H1 (cell line): ENCODE results near the gene MDFIC. TPM values are rescaled to one million over a fixed set of nuclear protein-coding genes. Genes with fewer than 3 reads are reported as not detected.

Experiments
- BCL11A ChIP-seq, 2 experiments: IDR thresholded peaks; one replicate each; pipeline ENCODE4 v1.6.1; 2011; ENCODE audit warnings: low read depth in 2 of 2, low read length in 2 of 2, mild to moderate bottlenecking in 2 of 2
- CHD7 ChIP-seq: fragments of 300-600 bp; sonication (generic); IDR thresholded peaks from 2 replicates; pipeline ENCODE4 v1.7.1; 2012; ENCODE audit warnings: low read length, moderate library complexity, mild to moderate bottlenecking, inconsistent platforms; ENCODE audit not compliant: insufficient replicate concordance
- CTBP2 ChIP-seq: IDR thresholded peaks from 2 replicates; pipeline ENCODE4 v1.7.0; 2011; ENCODE audit warnings: borderline replicate concordance, mild to moderate bottlenecking, moderate library complexity, mixed read lengths, low read length; ENCODE audit not compliant: insufficient read depth, insufficient read length
- CTCF ChIP-seq, 3 experiments: IDR thresholded peaks; 1 replicate in 2 of 3; 2 replicates in 1 of 3; pipeline versions ENCODE4 v1.5.1 to v1.6.1; 2011; ENCODE audit warnings: low read length in 3 of 3, mild to moderate bottlenecking in 3 of 3, inconsistent platforms in 2 of 3, low read depth in 1 of 3, moderate library complexity in 1 of 3; ENCODE audit not compliant: insufficient read depth in 1 of 3; ENCODE audit errors: control extremely low read depth in 1 of 3
- SAP30 ChIP-seq: fragments of 300-600 bp; sonication (generic); IDR thresholded peaks from 2 replicates; pipeline ENCODE4 v1.7.1; 2012; ENCODE audit warnings: low read length, moderate library complexity, mild to moderate bottlenecking, inconsistent platforms; ENCODE audit not compliant: insufficient read depth, insufficient replicate concordance
- SIN3A ChIP-seq, 2 experiments: IDR thresholded peaks in 1 of 2; conservative IDR thresholded peaks in 1 of 2; 2 replicates each; pipeline ENCODE4 v1.6.1; 2011 to 2012; ENCODE audit warnings: low read length in 2 of 2, improper control_type of control experiment in 1 of 2, low read depth in 1 of 2, mild to moderate bottlenecking in 1 of 2
- SIRT6 ChIP-seq: IDR thresholded peaks from one replicate; pipeline ENCODE4 v1.7.1; 2012; ENCODE audit warnings: low read length, inconsistent platforms
- SIX5 ChIP-seq: IDR thresholded peaks from 2 replicates; pipeline ENCODE4 v1.6.1; 2011; ENCODE audit warnings: mild to moderate bottlenecking, low read depth, low read length
- polyA plus RNA-seq, 7 experiments: library from polyadenylated mRNA; depleted of rRNA in 3 of 7; stranded (reverse) in 5 of 7; unstranded in 2 of 7; fragments of >200 nt in 5 of 7; fragments of 200-250 nt in 2 of 7; gene quantifications; 1 replicate in 5 of 7; 2 replicates in 1 of 7; 4 replicates in 1 of 7; pipeline versions ENCODE4 v1.2.1 to v1.2.3, GENCODE V29; 2011 to 2013; ENCODE audit warnings: missing spikeins in 2 of 7, mixed read lengths in 2 of 7
- total RNA-seq: library from RNA; stranded (reverse); fragmentation: NEBNext Ultra II Directional; extraction: Animal tissue kit (Norgen Biotek cat#: 25700); gene quantifications from 2 replicates; pipeline ENCODE4 v1.2.1, GENCODE V29; 2021

The MDFIC gene
- total and polyA plus RNA-seq, 2 of the 8 experiments (the other 6 are each of a cell fraction or from before 2014, with no cell fraction given) = 2.3 to 11.4 TPM

- TF ChIP-seq CHD7 = no peak
- TF ChIP-seq CTBP2 = no peak
- no peak for TF ChIP-seq SIX5
- no peak for TF ChIP-seq BCL11A (IDR thresholded peaks at IDR 0.05; ENCODE audit: low read depth in 2 of 2, low read length in 2 of 2)
- no peak for TF ChIP-seq SIN3A (conservative IDR thresholded peaks at IDR 0.05 in 1 of 2, IDR thresholded peaks at IDR 0.05 in 1 of 2; ENCODE audit: low read depth in 1 of 2, low read length in 2 of 2)
- TF ChIP-seq CTCF (IDR thresholded peaks at IDR 0.05; ENCODE audit: control extremely low read depth in 1 of 3, insufficient read depth in 1 of 3, low read depth in 1 of 3, low read length in 3 of 3) = no peak
- no peak for TF ChIP-seq SIRT6
- no peak for TF ChIP-seq SAP30
Observed at GRCh38 chr7:114874170-114874569, 47.7 kb upstream of the MDFIC start (continued).
